ENCODE measurements around the gene RELL1. TPM values are rescaled to one million over a fixed set of nuclear protein-coding genes. Genes with fewer than 3 reads are reported as not detected.
"Not testable (repeated sequence)": the region's sequence is repeated elsewhere in the genome, so short reads cannot be mapped to it uniquely, and the experiment has no call there.

Gene RELL1
- total RNA-seq, 1 donor from 2014 or later: 39.8 TPM

DNA sequence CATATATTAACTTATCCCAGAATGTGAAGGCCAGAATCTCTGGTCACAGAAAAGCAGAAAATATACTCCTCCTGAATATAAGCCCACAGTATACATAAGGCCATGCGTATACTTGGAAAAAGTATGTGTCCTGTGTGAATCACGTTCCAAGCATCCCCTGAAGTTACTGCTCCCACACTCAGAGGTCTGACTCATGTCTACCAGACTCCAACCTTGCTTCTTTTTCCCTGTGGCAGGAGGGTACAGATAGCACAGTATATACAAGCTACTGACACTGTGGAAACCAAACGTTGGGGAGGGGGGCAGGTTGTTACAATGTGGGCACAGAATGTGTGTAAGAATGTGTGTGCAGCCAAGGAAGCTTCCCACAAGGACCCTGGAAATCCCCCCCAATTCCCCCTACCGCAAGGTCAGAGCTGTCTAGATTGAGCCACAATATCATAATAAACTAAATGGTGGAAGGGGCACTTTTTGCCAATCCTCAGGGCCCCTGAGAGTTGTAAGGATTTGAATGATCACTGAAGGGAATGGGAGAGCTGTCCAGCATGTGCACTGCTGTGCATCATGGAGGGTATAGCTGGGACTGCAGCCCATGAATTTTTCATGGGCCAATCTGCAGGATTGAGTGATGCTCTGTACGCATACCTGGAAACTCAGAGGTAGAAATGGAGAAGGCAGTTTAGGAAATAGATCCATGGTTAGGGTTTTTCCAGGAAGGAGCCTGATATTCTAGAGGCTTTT is 7.4 kb upstream of the RELL1 start:
- intact Hi-C loops (cut with micrococcal nuclease): no loop called here

DNA sequence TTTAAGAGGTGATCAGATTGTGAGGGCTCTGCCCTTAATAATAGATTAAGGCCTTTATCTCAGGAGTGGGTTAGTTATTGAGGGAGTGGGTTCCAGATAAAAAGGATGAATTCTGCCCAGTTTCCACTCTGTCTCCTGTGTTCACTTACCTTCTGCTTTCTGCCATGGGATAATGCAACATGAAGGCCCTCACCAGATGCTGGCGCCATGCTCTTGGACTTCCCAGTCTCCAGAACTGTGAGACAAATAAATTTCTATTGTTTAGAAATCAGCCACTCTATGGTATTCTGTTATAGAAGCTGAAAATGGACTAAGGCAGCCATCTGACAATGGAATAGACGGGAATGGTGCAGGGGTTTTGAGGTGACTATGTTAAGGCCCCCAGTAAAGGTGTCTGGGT is 6.9 kb upstream of the RELL1 start:
- intact Hi-C loops (cut with micrococcal nuclease): no loop called here

DNA sequence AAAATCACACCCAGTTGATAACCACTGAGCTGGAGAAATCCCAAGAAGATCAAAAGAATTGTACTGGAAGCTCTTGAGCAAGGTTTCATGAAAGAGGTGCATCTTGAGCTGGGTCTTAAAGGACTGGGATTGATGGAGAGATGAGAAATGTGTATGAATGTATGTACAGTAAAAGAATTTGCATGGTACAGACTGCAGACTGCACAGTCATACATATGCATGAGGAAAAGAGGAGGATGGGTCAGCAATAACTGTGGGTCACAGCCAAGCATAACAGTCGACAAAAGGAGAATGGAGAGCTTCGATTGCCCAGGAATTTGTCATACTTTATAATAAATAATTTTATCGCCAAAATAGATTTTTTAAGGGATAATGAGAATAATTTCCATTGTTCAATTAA is 4.8 kb upstream of the RELL1 start:
- intact Hi-C loops (cut with micrococcal nuclease): no loop called here

DNA sequence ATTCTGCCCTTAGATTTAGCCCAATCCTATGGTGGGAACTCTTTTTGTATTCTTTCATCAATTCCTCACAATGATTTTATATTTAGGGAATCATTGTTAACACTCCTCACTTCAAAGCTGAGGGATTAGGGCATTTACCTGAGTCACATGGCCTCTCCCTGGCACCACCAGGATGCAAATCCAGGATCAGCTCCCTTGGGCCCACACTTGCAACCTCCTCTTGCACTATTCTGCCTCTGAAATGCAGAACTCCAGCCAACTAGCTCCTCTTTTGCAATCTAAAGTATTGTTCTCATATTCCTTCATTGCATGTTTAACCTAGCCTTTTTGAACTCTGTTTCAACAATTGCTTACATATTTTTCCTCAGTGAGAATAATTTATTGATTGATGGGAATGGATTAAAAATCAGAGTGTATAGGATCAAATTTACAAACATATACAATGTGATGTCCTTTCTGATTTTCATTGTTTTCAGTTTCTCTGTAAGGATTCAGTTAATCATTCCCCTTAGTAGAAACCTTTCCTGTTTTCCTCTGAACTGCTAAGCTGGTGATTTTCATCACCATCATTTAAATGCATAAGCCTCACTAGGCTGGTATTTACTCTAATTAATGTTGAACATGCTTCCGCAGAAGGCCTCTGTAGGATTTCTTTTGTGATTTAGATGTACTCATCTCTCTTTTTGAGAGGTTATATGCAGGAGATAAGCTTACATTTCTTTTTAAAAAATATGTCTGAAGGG is 3.3 kb upstream of the RELL1 start:
- intact Hi-C loops (cut with micrococcal nuclease): loop anchor here (5.0 to 10.0 kb wide), 5 partner anchors 73 to 1663 kb away; partner anchors contain the start of gene DTHD1

DNA sequence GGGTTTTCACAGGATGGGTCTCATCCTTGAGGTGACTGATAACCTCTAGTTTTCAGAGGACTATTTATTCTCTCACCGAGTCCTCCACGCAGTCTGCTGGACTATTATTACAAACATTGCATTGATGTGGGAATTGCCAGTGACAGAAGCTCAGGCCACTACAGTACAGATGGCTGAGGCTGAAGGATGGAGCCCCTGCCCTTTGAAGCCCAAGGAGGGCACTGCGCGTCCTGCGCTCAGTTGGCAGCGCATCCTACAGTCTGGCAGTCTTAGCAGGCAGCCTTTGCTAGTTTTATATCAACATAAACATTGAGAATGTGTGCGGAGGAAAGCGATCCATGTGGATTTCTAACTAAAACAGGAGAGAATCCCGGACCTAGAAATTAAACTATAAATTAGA is 1.5 kb upstream of the RELL1 start:
- intact Hi-C loops (cut with micrococcal nuclease): loop anchor here (2.0 to 10.0 kb wide), 9 partner anchors 75 to 1665 kb away; partner anchors contain the start of genes DTHD1 and TLR1

DNA sequence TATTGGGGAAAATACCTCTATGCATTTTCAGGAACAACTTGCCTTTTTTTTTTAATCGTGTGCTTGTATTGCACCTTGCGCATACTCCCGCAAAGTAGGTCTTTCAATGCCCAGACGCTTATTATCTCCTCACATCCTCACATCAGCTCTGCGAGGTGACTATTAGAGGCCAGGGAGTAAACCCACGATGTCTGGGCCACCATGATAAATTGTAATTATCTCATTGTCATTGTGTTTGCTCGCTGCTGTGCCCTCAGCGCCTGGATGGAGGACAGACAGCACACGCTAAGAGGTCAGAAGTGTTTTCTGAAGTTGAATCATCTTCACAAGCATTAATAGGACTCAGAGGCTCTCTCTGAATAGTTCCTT is 1.0 kb upstream of the RELL1 start:
- intact Hi-C loops (cut with micrococcal nuclease): loop anchor here (2.0 to 10.0 kb wide), 9 partner anchors 75 to 1665 kb away; partner anchors contain the start of genes DTHD1 and TLR1

DNA sequence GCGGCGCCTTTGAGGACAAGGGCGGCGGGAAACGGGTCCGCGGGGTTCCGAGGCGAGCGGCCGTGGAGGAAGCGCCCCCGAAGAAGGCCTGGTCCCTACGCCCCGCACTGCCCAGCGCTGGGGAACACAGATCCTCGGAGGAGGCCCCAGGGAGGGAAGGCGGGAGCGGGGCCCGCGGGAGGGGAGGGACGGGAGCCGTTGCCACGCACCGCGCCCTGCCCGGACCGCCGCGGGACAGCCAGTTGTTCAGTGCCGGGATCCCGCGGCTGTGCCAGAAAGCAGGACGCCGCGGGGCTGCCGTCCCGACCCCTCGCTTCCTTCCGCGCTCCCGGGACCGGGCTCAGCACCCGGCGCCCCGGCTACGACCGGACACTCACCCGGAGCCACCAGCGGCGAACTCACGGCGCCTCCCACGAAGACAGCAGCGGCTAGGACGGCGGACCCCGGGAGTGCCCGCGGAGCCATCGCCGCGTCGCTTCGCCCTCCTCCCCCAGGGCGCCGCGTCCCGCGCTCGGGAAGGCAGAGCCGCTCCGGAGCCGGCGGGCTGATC is 278 bp downstream of the RELL1 start:
- intact Hi-C loops (cut with micrococcal nuclease): loop anchor here (1.0 to 10.0 kb wide), 22 partner anchors 10 to 1666 kb away; partner anchors contain the start of genes DTHD1, PGM2, TBC1D1 and TLR1

DNA sequence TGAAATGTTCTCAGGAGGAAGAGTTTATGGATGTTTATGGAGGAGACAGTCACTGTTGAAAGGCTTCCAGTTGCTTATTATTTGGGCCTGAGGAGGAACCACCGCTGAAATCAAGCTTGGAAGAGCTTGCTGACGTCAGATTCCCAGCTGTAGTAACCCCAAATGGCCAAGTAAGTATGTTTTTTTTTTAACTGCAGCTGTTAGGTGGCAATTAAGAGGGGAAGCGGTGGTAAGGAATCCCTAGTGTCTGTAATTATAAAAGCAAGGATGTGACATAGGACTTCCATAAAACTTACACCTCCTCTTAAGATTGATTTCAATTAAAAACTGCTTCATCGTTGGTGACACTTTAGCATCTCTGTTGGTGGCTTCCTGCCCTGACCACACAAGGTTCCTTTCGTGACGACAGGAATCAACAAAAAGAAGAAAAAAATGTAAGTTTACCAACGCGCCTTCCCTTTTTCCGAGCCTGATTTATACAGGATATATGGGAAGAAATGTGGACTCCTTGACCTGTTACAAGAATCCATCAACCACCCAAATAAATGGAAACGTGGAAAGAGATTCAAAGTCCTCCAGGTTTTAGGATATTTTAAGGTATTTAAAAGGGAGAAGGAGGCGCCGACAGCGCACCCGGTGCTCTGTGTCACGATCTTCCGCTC is 884 bp downstream of the RELL1 start:
- intact Hi-C loops (cut with micrococcal nuclease): loop anchor here (1.0 to 10.0 kb wide), 9 partner anchors 9 to 1667 kb away; partner anchors contain the start of gene DTHD1

DNA sequence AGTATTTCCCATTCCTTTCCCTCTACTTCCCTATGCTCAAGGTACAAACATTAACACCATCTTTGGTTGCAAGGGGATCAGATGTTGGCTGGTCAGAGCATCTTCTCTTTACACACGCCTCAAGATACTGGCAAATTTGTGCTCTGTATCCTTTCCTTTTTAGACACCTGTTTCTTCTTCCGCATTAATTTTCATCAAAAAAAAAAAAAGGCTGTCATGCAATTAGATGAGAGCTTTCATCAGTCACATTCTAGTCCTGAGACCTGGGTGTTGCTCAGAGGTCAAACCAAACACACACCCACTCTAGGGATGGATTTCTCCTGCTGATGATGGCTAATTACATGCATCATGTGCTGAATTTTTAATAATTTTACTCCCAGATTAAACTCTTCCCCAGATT is 2.0 kb downstream of the RELL1 start:
- intact Hi-C loops (cut with micrococcal nuclease): loop anchor here (2.0 to 10.0 kb wide), 3 partner anchors 231 to 1399 kb away; partner anchors contain the start of gene DTHD1

DNA sequence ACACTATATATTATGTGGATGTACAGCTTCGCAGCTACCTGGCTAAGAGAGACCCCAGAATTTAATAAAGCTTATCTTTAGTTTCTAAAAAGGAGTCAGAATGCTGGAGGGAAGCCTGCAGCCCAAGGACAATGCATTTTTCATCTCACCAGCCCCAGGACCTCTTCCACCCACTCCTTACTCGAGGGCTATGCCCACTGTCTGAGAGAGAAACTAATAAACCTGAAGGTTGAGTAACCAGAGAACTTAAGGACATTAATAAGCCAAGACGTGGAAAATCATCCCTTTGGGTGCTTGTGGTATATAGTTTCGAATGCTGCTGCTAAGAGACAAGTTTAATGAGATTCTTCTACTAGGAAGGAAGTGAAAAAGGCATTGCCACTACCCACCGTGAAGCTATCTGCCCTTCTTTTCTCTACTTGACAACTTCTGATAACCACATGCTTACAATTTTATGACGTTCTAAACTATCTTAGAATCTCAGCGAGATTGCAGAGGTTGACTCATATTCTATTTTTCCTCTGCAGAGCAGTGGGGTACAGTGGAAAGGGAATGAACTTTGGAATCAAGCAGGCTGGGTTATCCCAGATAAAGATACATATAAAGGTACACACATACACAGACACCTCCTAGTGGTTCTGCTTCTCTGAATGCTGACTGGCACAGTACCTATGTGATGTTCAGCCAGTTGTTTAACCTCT is 3.3 kb downstream of the RELL1 start:
- intact Hi-C loops (cut with micrococcal nuclease): loop anchor here (10.0 kb wide), 2 partner anchors 1358 to 1398 kb away; partner anchors contain the start of gene DTHD1

DNA sequence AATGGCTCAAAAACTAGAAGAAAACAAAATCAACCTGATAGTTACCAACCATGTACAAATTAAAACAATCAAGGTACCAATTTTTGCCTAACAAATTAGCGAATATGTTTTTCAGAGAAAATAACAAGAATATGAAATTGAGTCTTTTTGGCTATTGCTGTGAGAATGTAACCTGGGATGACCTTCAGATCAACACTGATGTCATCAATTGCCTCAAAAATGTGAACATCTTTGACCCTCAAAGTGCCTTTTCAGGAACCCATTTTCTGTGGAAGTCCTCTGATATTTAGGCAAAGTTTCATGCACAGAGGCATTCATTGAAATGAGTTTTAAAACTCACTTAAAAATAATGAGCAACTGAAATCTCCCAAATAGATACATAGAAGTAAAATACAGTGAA is 6.1 kb downstream of the RELL1 start:
- intact Hi-C loops (cut with micrococcal nuclease): loop anchor here (10.0 kb wide), 2 partner anchors 1355 to 1395 kb away; partner anchors contain the start of gene DTHD1

DNA sequence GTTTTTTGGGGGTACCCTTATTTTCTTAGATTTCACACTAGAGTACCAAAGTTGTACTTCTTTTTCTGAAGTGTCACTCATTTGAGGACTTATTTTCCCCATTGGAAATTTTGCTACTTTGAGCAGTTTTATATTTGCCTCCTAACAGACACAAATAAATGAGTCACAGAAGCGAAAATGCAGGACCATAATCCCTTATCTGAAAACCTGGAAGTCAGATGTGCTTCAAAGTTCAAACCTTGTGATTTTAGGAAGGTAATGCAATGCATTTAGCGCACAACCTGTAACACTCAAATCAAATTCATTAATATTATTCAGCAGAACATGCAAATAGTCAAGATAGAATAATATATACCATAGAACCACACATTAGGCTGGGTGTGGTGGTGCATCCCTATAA is 6.9 kb downstream of the RELL1 start:
- intact Hi-C loops (cut with micrococcal nuclease): no loop called here

DNA sequence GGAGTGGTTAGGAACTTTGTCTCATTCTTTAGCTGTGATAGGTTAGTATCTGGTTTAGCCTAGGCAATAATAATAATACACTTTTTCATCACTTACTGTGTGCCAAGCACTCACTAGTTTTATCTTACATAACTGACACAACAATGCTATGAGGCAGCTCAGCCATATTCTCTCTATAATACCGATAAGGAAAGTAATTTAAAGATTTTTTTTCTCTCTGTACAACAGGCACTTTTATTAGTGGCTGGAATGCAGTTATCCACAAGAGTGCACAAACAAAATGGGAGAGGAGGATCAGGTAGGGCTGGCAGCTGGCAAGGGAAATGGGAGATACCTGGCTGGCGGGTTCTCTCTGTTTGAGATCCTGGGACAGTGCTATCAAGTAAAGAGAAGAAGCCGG is 7.6 kb downstream of the RELL1 start:
- intact Hi-C loops (cut with micrococcal nuclease): no loop called here

DNA sequence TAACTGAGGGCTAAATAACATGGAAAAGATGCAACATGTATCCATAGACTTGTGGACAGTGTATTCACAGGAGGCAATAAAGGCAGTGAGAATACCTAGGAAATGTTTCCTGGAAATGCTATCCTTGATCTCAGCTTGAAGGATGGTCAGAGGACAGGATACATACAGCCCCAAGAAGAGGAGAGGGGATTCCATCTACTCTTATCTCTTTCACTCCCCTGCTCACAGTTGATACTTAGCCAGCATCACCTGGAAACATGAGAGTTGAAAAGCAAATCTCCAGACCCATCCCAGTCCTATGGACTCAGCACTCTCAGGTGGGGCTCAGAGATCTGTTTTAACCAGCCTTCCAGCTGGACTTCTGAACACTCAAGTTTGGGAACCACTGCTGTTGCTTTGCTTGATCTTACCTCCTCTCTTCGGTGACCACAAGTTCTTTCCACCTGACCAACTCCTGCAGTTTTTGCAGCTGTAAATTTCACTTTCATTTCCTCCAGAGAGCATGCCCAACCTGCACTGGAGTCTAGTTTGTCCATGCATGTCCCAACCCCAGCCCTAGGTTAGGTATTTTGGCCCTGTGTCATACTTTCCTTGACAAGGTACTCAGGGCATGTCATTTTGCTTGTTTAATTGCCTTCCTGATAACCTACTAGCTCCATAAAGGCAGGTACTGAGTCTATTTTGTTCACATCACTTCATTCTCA is 10.4 kb downstream of the RELL1 start:
- intact Hi-C loops (cut with micrococcal nuclease): loop anchor here (1.0 to 2.0 kb wide), 3 partner anchors 8 to 223 kb away; a partner anchor contains a TSS

DNA sequence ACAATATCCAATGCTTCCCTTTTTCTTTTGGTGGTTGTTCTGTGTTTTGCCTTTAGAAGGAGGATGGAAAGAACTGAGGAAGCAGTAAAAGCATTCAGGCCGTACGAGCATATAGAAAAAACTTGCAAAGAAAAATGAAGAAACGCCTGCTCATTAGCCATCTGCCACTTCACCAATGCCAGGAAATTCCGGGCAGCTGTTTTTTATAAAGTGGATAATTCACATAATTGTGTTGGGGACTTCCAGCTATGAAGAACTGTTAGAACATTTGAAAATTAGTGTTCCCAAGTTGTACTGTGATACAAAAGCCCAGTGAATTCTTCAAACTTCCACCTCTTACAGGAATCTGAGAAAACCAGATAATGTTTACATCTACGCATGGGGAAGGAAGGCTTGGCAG is 11.7 kb downstream of the RELL1 start:
- intact Hi-C loops (cut with micrococcal nuclease): no loop called here

DNA sequence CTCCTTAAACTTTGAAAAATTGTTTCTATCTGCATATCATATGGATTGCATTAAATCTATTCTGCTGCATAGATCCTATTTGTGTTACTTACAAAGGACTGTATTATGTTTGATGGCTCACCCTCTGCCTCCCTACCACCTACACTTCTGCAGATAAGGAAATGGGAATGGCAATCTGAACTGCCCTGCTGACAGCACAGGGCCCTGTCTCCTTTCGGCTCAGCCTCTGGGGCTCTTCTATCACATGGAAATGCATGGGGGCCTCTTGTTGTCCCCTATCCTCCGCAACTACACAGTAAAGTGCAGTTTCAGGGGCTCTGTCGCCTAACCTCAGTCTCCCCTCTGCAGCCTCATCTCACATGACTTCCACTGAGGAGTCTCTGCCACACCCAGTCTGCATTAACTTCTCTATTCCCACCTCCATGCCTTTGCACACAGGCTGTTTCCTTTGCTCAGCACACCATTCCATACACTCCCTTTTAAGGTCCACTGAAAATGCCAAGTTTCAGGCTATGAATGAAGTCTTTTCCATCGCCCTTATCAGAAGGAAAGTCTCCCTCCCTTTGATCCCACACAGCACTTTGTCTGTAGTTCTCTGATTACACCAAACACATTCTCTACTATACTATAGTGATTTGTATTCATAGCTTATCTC is 12.5 kb downstream of the RELL1 start:
- intact Hi-C loops (cut with micrococcal nuclease): no loop called here

DNA sequence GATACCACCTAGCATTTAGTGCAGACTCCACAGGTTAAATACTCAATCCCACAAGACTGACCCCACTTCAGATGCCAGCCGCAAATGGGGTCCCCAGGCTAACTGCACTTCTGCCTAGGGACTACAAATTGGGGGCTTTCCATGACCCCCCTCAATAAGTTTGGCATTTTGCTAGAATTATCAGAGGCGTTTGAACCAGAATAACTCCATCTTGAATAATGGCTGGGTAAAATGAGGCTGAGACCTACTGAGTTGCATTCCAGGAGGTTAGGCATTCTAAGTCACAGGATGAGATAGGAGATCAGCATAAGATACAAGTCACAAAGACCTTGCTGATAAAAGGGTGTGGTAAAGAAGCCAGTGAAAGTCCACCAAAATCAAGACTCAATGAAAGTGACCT is 15.1 kb downstream of the RELL1 start:
- intact Hi-C loops (cut with micrococcal nuclease): no loop called here

DNA sequence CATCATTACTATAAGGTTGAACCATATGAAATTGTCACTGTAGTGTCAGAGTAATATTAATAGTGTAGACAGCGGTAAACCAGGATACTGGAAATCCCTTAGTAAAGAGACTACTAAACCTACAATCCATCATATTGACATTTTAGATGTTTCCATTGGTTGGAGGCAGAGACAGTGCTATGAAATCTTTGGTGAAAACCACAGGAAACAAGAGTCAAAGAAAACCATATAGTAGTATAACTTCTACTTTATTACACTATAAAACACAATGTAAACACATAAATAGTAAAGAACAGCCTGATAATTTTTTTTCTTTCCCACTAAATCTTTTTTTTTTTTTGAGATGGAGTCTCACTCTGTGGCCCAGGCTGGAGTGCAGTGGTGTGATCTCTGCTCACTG is 15.9 kb downstream of the RELL1 start:
- intact Hi-C loops (cut with micrococcal nuclease): no loop called here

DNA sequence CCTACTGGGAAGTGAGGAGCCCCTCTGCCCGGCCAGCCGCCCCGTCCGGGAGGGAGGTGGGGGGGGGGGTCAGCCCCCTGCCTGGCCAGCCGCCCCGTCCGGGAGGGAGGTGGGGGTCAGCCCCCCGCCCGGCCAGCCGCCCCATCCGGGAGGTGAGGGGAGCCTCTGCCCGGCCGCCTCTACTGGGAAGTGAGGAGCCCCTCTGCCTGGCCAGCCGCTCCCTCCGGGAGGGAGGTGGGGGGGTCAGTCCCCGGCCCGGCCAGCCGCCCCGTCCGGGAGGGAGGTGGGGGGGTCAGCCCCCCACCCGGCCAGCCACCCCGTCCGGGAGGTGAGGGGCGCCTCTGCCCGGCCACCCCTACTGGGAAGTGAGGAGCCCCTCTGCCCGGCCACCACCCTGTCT is 17.1 kb downstream of the RELL1 start:
- intact Hi-C loops (cut with micrococcal nuclease): not testable (repeated sequence)

Measured in T-helper 1 cell treated with Interleukin-12 subunit alpha and Interleukin-12 subunit beta and Interleukin-4 antibody, amounts not matched to agents 30 ng/mL and 1 ng/mL, for 36 hours (primary cell).